ENCODE results near the gene BICDL2. TPM values are rescaled to one million over a fixed set of nuclear protein-coding genes. Genes with fewer than 3 reads are reported as not detected.

The BICDL2 gene
- total RNA-seq, 3 donors from 2014 or later = 31.5 to 50.1 TPM; not detected in 1

DNA sequence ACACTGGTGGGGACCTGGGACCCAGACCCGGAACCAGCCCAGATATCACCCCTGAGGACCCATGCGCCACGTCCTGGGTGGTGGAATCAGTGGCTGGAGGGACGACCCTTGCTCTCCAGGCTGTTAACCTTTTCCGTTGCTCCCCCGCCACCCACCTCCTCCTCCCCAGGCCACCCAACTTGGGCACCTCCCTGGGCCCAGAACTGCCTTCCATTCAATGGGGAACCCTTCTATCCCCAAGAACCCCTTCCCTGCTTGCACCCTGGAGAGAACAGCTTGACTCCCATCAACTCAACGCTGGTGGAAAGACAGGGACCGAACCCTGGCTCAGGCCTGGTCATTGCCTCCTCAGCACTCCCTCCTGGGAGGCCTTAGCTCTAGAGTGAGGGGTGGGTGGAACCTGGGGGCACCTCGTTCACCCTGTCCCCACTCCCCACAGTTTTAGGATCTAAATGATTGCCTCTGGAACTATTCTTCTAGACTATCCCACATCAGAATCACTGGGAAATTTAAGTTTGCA lies 23.0 kb upstream of the BICDL2 start:
- Histone ChIP-seq H3K36me3 (no peaks in the 10 kb centered on the region), H3K4me3 (peak overlapping the region; percentile 70 to 89 (median 75)), H3K27me3 (no peaks in the 10 kb centered on the region), H3K4me1 (no peaks in the 10 kb centered on the region), H3K27ac (peak overlapping the region; percentile 75 to 80), H3K9me3 (no peaks in the 10 kb centered on the region)
- TF ChIP-seq POLR2A (IDR thresholded peaks at IDR 0.05) (no peak), POLR2AphosphoS5 (IDR thresholded peaks at IDR 0.05) (no peak)
- TF ChIP-seq, protein P1, sequence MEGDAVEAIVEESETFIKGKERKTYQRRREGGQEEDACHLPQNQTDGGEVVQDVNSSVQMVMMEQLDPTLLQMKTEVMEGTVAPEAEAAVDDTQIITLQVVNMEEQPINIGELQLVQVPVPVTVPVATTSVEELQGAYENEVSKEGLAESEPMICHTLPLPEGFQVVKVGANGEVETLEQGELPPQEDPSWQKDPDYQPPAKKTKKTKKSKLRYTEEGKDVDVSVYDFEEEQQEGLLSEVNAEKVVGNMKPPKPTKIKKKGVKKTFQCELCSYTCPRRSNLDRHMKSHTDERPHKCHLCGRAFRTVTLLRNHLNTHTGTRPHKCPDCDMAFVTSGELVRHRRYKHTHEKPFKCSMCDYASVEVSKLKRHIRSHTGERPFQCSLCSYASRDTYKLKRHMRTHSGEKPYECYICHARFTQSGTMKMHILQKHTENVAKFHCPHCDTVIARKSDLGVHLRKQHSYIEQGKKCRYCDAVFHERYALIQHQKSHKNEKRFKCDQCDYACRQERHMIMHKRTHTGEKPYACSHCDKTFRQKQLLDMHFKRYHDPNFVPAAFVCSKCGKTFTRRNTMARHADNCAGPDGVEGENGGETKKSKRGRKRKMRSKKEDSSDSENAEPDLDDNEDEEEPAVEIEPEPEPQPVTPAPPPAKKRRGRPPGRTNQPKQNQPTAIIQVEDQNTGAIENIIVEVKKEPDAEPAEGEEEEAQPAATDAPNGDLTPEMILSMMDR (IDR thresholded peaks at IDR 0.05) = no peak
- intact Hi-C loops (cut with DNase I; ENCODE audit: low total_unique reads) = loop anchor here (10.0 kb wide), 1 partner anchor 105 kb away; no protein-coding TSS in a partner anchor
- DNase-seq (ENCODE audit: low spot score in 2 of 2) = no peak

DNA sequence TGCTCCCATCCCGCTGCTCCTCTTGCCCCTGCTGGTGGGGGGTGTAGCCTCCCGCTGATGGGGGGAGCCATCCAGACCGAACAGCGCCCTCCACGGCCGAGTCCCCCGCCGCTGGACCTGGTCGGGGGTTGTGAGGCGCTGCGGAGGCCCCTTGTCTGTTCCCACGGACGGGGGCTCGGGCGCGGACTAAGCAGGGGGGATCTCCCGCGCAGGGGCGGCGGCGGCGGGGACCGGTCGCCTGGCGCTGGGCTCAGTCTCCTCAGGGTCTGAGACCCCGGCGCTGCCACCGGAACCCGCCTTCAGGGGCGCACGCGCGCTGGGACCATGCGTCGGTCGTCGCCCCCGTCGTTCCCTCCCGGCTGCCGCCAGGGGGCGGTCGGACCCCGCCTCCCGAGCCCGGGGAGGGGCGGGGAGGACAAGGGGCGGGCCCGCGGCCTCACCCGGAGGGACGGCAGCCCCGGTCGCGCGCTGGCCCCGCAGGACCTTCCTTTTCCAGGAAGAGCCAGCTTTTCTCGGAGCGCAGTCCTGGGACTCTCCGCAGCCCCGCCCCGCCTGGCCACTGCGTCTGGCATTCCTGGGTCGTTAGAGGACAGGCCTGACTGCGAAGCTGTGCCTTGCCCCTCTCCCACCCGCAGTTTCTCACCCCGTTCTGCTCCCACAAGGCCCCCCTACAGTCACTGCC lies 22.4 kb upstream of the BICDL2 start:
- peak overlapping the region; percentile 70 to 89 (median 75) for H3K4me3 ChIP-seq
- intact Hi-C loops (cut with DNase I; ENCODE audit: low total_unique reads) = loop anchor here (10.0 kb wide), 1 partner anchor 106 kb away; no protein-coding TSS in a partner anchor
- peak overlapping the region; percentile 75 to 80 for H3K27ac ChIP-seq
- TF ChIP-seq, protein P1 (IDR thresholded peaks at IDR 0.05) = peak; percentile 55 to 97 (median 83)
- TF ChIP-seq POLR2A (IDR thresholded peaks at IDR 0.05) = no peak
- peak; percentile 49 to 69 (median 58) for TF ChIP-seq POLR2AphosphoS5 (IDR thresholded peaks at IDR 0.05)
- H3K27me3 ChIP-seq = no peaks in the 10 kb centered on the region
- H3K36me3 ChIP-seq = no peaks in the 10 kb centered on the region
- no peaks in the 10 kb centered on the region for H3K9me3 ChIP-seq
- DNase-seq (ENCODE audit: low spot score in 2 of 2) = peak; percentile 77 to 83
- no peaks in the 10 kb centered on the region for H3K4me1 ChIP-seq

- H3K27ac ChIP-seq = peak overlapping the region; percentile 75 to 80
- no peaks in the 10 kb centered on the region for H3K9me3 ChIP-seq
- peak; percentile 51 to 68 for DNase-seq (ENCODE audit: low spot score in 2 of 2)
- intact Hi-C loops (cut with DNase I; ENCODE audit: low total_unique reads) = loop anchor here (10.0 kb wide), 1 partner anchor 106 kb away; no protein-coding TSS in a partner anchor
- H3K4me1 ChIP-seq = no peaks in the 10 kb centered on the region
- TF ChIP-seq POLR2AphosphoS5 (IDR thresholded peaks at IDR 0.05) = no peak
- no peak for TF ChIP-seq POLR2A (IDR thresholded peaks at IDR 0.05)
- TF ChIP-seq, protein P1 (IDR thresholded peaks at IDR 0.05) = no peak
- no peaks in the 10 kb centered on the region for H3K27me3 ChIP-seq
- H3K4me3 ChIP-seq = peak overlapping the region; percentile 70 to 89 (median 75)
- no peaks in the 10 kb centered on the region for H3K36me3 ChIP-seq
These were observed 21.6 kb upstream of the BICDL2 start for GRCh38 chr16:3058139-3059030.

GRCh38 chr16:3057181-3058138 lies 20.7 kb upstream of the BICDL2 start:
- Histone ChIP-seq H3K27me3 (no peaks in the 10 kb centered on the region), H3K4me3 (peak overlapping the region in 2 of 3 donors; percentile 75 to 89), H3K4me1 (no peaks in the 10 kb centered on the region), H3K9me3 (no peaks in the 10 kb centered on the region), H3K27ac (no peak overlapping the region), H3K36me3 (no peaks in the 10 kb centered on the region)
- no peak for DNase-seq (ENCODE audit: low spot score in 2 of 2)
- intact Hi-C loops (cut with DNase I; ENCODE audit: low total_unique reads) = loop anchor here (10.0 kb wide), 1 partner anchor 107 kb away; no protein-coding TSS in a partner anchor
- TF ChIP-seq POLR2AphosphoS5 (IDR thresholded peaks at IDR 0.05) (no peak), POLR2A (IDR thresholded peaks at IDR 0.05) (no peak)
- TF ChIP-seq, protein P1 (IDR thresholded peaks at IDR 0.05) = no peak

All from breast epithelium (tissue), 4 donors.